H1 (cell line): ENCODE data around the gene KMT5C. TPM values are rescaled to one million over a fixed set of nuclear protein-coding genes. Genes with fewer than 3 reads are reported as not detected.

Source experiments
- CTCF ChIA-PET: fragments of 300-600 bp; sonication (Branson Sonifier 250); formaldehyde crosslinking; loops from one replicate; lab custom pipeline; 2021; ENCODE audit not compliant: partially characterized antibody; lab: Charles Lee
- POLR2A ChIA-PET: fragments of 300-600 bp; sonication (Branson Sonifier 250); formaldehyde crosslinking; loops from one replicate; lab custom pipeline; 2021; ENCODE audit warnings: inconsistent platforms; ENCODE audit not compliant: partially characterized antibody; lab: Charles Lee
- DNase-seq, 2 experiments: peaks; one replicate each; pipeline versions ENCODE4 v3.0.0 to v3.0.0-alpha.2; 2010 to 2022; ENCODE audit warnings: low spot score in 2 of 2, low read depth in 1 of 2, mixed read lengths in 1 of 2
- FAIRE-seq: peaks from 2 replicates; lab custom pipeline; 2011; peaks lifted over from hg19 to GRCh38; lab: Jason Lieb, UNC
- H2AFZ ChIP-seq: 2 replicates; pipeline ENCODE4 v1.8.1; 2012; ENCODE audit warnings: low read length, inconsistent platforms
- H2AK5ac ChIP-seq: 2 replicates; pipeline ENCODE4 v1.6.1; 2013; ENCODE audit warnings: low read depth, low read length
- H2BK120ac ChIP-seq: replicated peaks from 2 replicates; pipeline ENCODE3; 2013; ENCODE audit warnings: low read depth, low read length, inconsistent platforms
- H2BK12ac ChIP-seq: 2 replicates; pipeline ENCODE4 v1.6.1; 2013; ENCODE audit warnings: low read depth, low read length
- H2BK15ac ChIP-seq: 2 replicates; pipeline ENCODE4 v1.6.1; 2013; ENCODE audit warnings: low read length
- H2BK20ac ChIP-seq: 2 replicates; pipeline ENCODE4 v1.6.1; 2013; ENCODE audit warnings: low read length
- H2BK5ac ChIP-seq: 2 replicates; pipeline ENCODE4 v1.6.1; 2013; ENCODE audit warnings: low read depth, low read length
- H3K14ac ChIP-seq: 2 replicates; pipeline ENCODE4 v1.6.1; 2013; ENCODE audit warnings: inconsistent platforms; ENCODE audit not compliant: insufficient read length
- H3K18ac ChIP-seq: 2 replicates; pipeline ENCODE4 v1.6.1; 2013; ENCODE audit warnings: low read length; ENCODE audit errors: extremely low read depth
- H3K23ac ChIP-seq: 2 replicates; pipeline ENCODE4 v1.6.1; 2013; ENCODE audit warnings: inconsistent platforms; ENCODE audit not compliant: insufficient read length
- H3K23me2 ChIP-seq: 2 replicates; pipeline ENCODE4 v1.6.1; 2013; ENCODE audit warnings: low read depth, low read length
- H3K27ac ChIP-seq: 2 replicates; pipeline ENCODE4 v1.6.1; 2011; ENCODE audit warnings: low read depth, low read length, inconsistent platforms
- H3K27me3 ChIP-seq, 4 experiments: replicated peaks in 1 of 4; 1 replicate in 1 of 4; 2 replicates in 3 of 4; pipeline versions ENCODE4 v1.6.1 to v1.8.1; 2011 to 2013; ENCODE audit warnings: low read length in 3 of 4, mild to moderate bottlenecking in 3 of 4, inconsistent platforms in 2 of 4, mixed read lengths in 2 of 4, moderate library complexity in 1 of 4; ENCODE audit not compliant: control insufficient read depth in 3 of 4, insufficient read depth in 3 of 4; ENCODE audit errors: extremely low read depth in 1 of 4
- H3K36me3 ChIP-seq, 4 experiments: 2 replicates each; pipeline versions ENCODE4 v1.6.1 to v1.8.1; 2011 to 2013; ENCODE audit warnings: mild to moderate bottlenecking in 4 of 4, low read length in 3 of 4, moderate library complexity in 2 of 4, control low read depth in 1 of 4, inconsistent platforms in 1 of 4; ENCODE audit not compliant: insufficient read depth in 4 of 4, control insufficient read depth in 2 of 4
- H3K4ac ChIP-seq: replicated peaks from 2 replicates; pipeline ENCODE3; 2013; ENCODE audit warnings: low read length, low read depth, mixed read lengths, inconsistent platforms; ENCODE audit not compliant: insufficient read length
- H3K4me1 ChIP-seq, 4 experiments: replicated peaks in 1 of 4; 1 replicate in 1 of 4; 2 replicates in 3 of 4; pipeline versions ENCODE4 v1.6.1 to v1.8.1; 2011 to 2013; ENCODE audit warnings: low read length in 3 of 4, inconsistent platforms in 2 of 4, mixed read lengths in 1 of 4; ENCODE audit not compliant: insufficient read depth in 4 of 4, control insufficient read depth in 3 of 4
- H3K4me2 ChIP-seq, 2 experiments: 2 replicates each; pipeline versions ENCODE4 v1.6.1 to v1.8.1; 2011 to 2013; ENCODE audit warnings: low read depth in 2 of 2, low read length in 2 of 2, control low read depth in 1 of 2, inconsistent platforms in 1 of 2, mild to moderate bottlenecking in 1 of 2; ENCODE audit not compliant: insufficient read depth in 1 of 2
- H3K4me3 ChIP-seq, 4 experiments: fragments of 200-600, 300-600 bp in 1 of 4; sonication (generic), shearing (Covaris generic), sonication (Bioruptor Twin) in 1 of 4; 2 replicates each; pipeline versions ENCODE4 v1.5.1 to v1.8.1; 2011 to 2016; ENCODE audit warnings: low read length in 4 of 4, low read depth in 3 of 4, control low read depth in 2 of 4, inconsistent platforms in 2 of 4, mild to moderate bottlenecking in 2 of 4, mixed read lengths in 1 of 4, moderate library complexity in 1 of 4; ENCODE audit not compliant: insufficient read depth in 2 of 4; ENCODE audit errors: extremely low read depth in 1 of 4
- H3K56ac ChIP-seq: replicated peaks from 2 replicates; pipeline ENCODE3; 2013; ENCODE audit warnings: low read depth, mild to moderate bottlenecking, mixed read lengths, low read length, inconsistent platforms; ENCODE audit not compliant: insufficient read length
- H3K79me1 ChIP-seq: 2 replicates; pipeline ENCODE4 v1.6.1; 2013; ENCODE audit warnings: low read depth, low read length, control low read depth
- H3K79me2 ChIP-seq, 2 experiments: 2 replicates each; pipeline versions ENCODE4 v1.6.1 to v1.8.1; 2012 to 2013; ENCODE audit warnings: low read length in 2 of 2, mild to moderate bottlenecking in 2 of 2, inconsistent platforms in 1 of 2; ENCODE audit not compliant: insufficient read depth in 2 of 2, control insufficient read depth in 1 of 2
- H3K9ac ChIP-seq, 4 experiments: replicated peaks in 1 of 4; 1 replicate in 1 of 4; 2 replicates in 3 of 4; pipeline versions ENCODE4 v1.6.1 to v1.8.1; 2011 to 2013; ENCODE audit warnings: low read depth in 3 of 4, low read length in 3 of 4, control low read depth in 2 of 4, mild to moderate bottlenecking in 2 of 4, moderate library complexity in 2 of 4, inconsistent platforms in 1 of 4; ENCODE audit errors: extremely low read depth in 1 of 4
- H3K9me3 ChIP-seq, 2 experiments: 2 replicates each; pipeline versions ENCODE4 v1.6.1 to v1.8.1; 2012 to 2013; ENCODE audit warnings: mild to moderate bottlenecking in 2 of 2, moderate library complexity in 2 of 2, control low read depth in 1 of 2, inconsistent platforms in 1 of 2, low read depth in 1 of 2, low read length in 1 of 2, mixed read lengths in 1 of 2; ENCODE audit not compliant: insufficient read depth in 2 of 2
- H4K20me1 ChIP-seq, 2 experiments: replicated peaks in 1 of 2; 2 replicates each; pipeline versions ENCODE3 to v1.8.1; 2011 to 2013; ENCODE audit warnings: inconsistent platforms in 2 of 2, low read length in 2 of 2, mild to moderate bottlenecking in 1 of 2; ENCODE audit not compliant: insufficient read depth in 2 of 2, control insufficient read depth in 1 of 2
- H4K5ac ChIP-seq: 2 replicates; pipeline ENCODE4 v1.6.1; 2013; ENCODE audit warnings: low read length, low read depth, mixed read lengths, inconsistent platforms; ENCODE audit not compliant: insufficient read length
- H4K8ac ChIP-seq: 2 replicates; pipeline ENCODE4 v1.8.0; 2013; ENCODE audit warnings: mild to moderate bottlenecking, moderate library complexity, low read length, inconsistent platforms; ENCODE audit not compliant: insufficient read depth; ENCODE audit errors: extremely low read depth
- H4K91ac ChIP-seq: replicated peaks from 2 replicates; pipeline ENCODE3; 2013; ENCODE audit warnings: low read length, mixed read lengths, inconsistent platforms; ENCODE audit not compliant: insufficient read length
- CHD1 ChIP-seq: IDR thresholded peaks from 2 replicates; pipeline ENCODE4 v1.6.1; 2012; ENCODE audit warnings: low read depth, low read length, improper control_type of control experiment
- KDM4A ChIP-seq: IDR thresholded peaks from one replicate; pipeline ENCODE4 v1.7.1; 2012; ENCODE audit warnings: low read depth, mild to moderate bottlenecking, moderate library complexity, low read length, inconsistent platforms; ENCODE audit not compliant: severe bottlenecking
- MAX ChIP-seq: IDR thresholded peaks from 2 replicates; pipeline ENCODE4 v1.6.1; 2012; ENCODE audit warnings: inconsistent platforms
- POLR2A ChIP-seq, 2 experiments: IDR thresholded peaks; 1 replicate in 1 of 2; 2 replicates in 1 of 2; pipeline ENCODE4 v1.6.1; 2011; ENCODE audit warnings: low read depth in 2 of 2, low read length in 2 of 2, mild to moderate bottlenecking in 2 of 2; ENCODE audit errors: control extremely low read depth in 1 of 2
- SP2 ChIP-seq: IDR thresholded peaks from 2 replicates; pipeline ENCODE4 v1.6.1; 2012; ENCODE audit warnings: mild to moderate bottlenecking, low read length, inconsistent platforms
- SRF ChIP-seq: IDR thresholded peaks from 2 replicates; pipeline ENCODE4 v1.6.1; 2011; ENCODE audit warnings: mild to moderate bottlenecking, low read depth, low read length, moderate library complexity
- whole genome bisulfite sequencing, 2 experiments: shearing (Covaris generic) in 1 of 2; methylation state at CpG; one replicate each; pipeline versions ENCODE4 v1.1.6 to v1.1.7; 2013 to 2015; ENCODE audit warnings: low lambda C conversion rate in 2 of 2, mixed read lengths in 2 of 2, inconsistent platforms in 1 of 2, low coverage in 1 of 2, missing lambda C conversion rate in 1 of 2; ENCODE audit not compliant: insufficient replicate concordance in 2 of 2, insufficient coverage in 1 of 2, insufficient read length in 1 of 2; ENCODE audit errors: extremely low coverage in 1 of 2, missing lambda C conversion rate in 1 of 2; 5-methylcytosine and 5-hydroxymethylcytosine counted together
- polyA plus RNA-seq, 7 experiments: library from polyadenylated mRNA; depleted of rRNA in 3 of 7; stranded (reverse) in 5 of 7; unstranded in 2 of 7; fragments of >200 nt in 5 of 7; fragments of 200-250 nt in 2 of 7; gene quantifications; 1 replicate in 5 of 7; 2 replicates in 1 of 7; 4 replicates in 1 of 7; pipeline versions ENCODE4 v1.2.1 to v1.2.3, GENCODE V29; 2011 to 2013; ENCODE audit warnings: missing spikeins in 2 of 7, mixed read lengths in 2 of 7
- total RNA-seq: library from RNA; stranded (reverse); fragmentation: NEBNext Ultra II Directional; extraction: Animal tissue kit (Norgen Biotek cat#: 25700); gene quantifications from 2 replicates; pipeline ENCODE4 v1.2.1, GENCODE V29; 2021
- TF ChIP-seq, protein P1 (sequence below): IDR thresholded peaks from 2 replicates; pipeline ENCODE4 v1.6.1; 2012; ENCODE audit warnings: inconsistent platforms

Gene KMT5C
- total and polyA plus RNA-seq, 2 of the 8 experiments (the other 6 are each of a cell fraction or from before 2014, with no cell fraction given) = 24.9 to 31.5 TPM

- Histone ChIP-seq H3K14ac (peak overlapping the region; percentile 99), H4K5ac (peak overlapping the region; percentile 52), H3K36me3 (peaks cover 13 to 20% (median 16%) of the 10 kb centered on the region in 4 experiments), H3K56ac (no peak overlapping the region), H2BK12ac (no peak overlapping the region), H3K27ac (no peak overlapping the region), H4K8ac (peak overlapping the region; percentile 92), H3K4me1 (peaks cover 0 to 37% (median 25%) of the 10 kb centered on the region in 4 experiments; a peak in 6 of 7 replicates), H4K20me1 (peaks cover 19 to 36% of the 10 kb centered on the region in 2 experiments), H3K4me2 (peak overlapping the region; percentile 93 to 95), H2BK120ac (no peak overlapping the region), H2AK5ac (no peak overlapping the region; the same call in 1 of the 2 replicates), H2AFZ (peak overlapping the region; percentile 91; the same call in 1 of the 2 replicates), H3K79me2 (peaks cover 17 to 26% of the 10 kb centered on the region in 2 experiments; a peak in 3 of 4 replicates), H3K4me3 (peak overlapping the region; percentile 89 to 97 (median 94)), H4K91ac (peak overlapping the region; percentile 86), H3K23me2 (peaks cover 31% of the 10 kb centered on the region), H3K79me1 (peaks cover 23% of the 10 kb centered on the region), H3K27me3 (peaks cover 0 to 10% (median 4%) of the 10 kb centered on the region in 4 experiments; a peak in 4 of 7 replicates), H3K9ac (peak overlapping the region; percentile 47 to 94 (median 54)), H3K18ac (peak overlapping the region; percentile 88), H2BK15ac (peak overlapping the region; percentile 81; the same call in 1 of the 2 replicates), H3K9me3 (no peaks in the 10 kb centered on the region), H2BK5ac (peak overlapping the region; percentile 80; the same call in 1 of the 2 replicates), H2BK20ac (no peak overlapping the region), H3K23ac (no peak overlapping the region), H3K4ac (peak overlapping the region; percentile 91)
- 5% methylated on average over 47 of the region's 88 CpGs; no CpG with 5 or more reads in 1 of the 2 experiments for WGBS, 2 experiments
- ChIA-PET POLR2A (interaction anchor here (0.5 to 26.7 kb wide), 32 partner anchors 8 to 296 kb away, joined by 3 to 874 read pairs (median 5); partner anchors contain the start of genes COX6B2, FIZ1, IL11 and KMT5C), CTCF (interaction anchor here (0.9 to 3.2 kb wide), 21 partner anchors 10 to 503 kb away, joined by 3 to 37 read pairs (median 4); partner anchors contain the start of gene UBE2S)
- DNase-seq (peak in 1 of 2 experiments; percentile 72), FAIRE-seq (no peak)
- TF ChIP-seq MAX (peak; percentile 52; the same call in 1 of the 2 replicates), SP2 (no peak), SRF (no peak), KDM4A (peak; percentile 16), POLR2A (IDR thresholded peaks at IDR 0.05; ENCODE audit: control extremely low read depth in 1 of 2, low read depth in 2 of 2, low read length in 2 of 2) (peak in 1 of 2 experiments; percentile 26; a peak in 1 of 3 replicates), CHD1 (no peak)
- TF ChIP-seq, protein P1, sequence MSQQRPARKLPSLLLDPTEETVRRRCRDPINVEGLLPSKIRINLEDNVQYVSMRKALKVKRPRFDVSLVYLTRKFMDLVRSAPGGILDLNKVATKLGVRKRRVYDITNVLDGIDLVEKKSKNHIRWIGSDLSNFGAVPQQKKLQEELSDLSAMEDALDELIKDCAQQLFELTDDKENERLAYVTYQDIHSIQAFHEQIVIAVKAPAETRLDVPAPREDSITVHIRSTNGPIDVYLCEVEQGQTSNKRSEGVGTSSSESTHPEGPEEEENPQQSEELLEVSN = 0 out of 2 replicates have a peak, but pooled peaks have one; percentile 21
These were observed 43.8 kb downstream of the KMT5C start for GRCh38 chr19:55383279-55384130.
